Measurements from ENCODE around the gene LRIG3.
"Not testable (repeated sequence)": the region's sequence is repeated elsewhere in the genome, so short reads cannot be mapped to it uniquely, and the experiment has no call there.

The LRIG3 gene

GRCh38 chr12:58901664-58902063 is 18.6 kb downstream of the LRIG3 start:
- DNase-seq, result no peak

- DNase-seq, result no peak
Observed at GRCh38 chr12:58897969-58898368, 22.3 kb downstream of the LRIG3 start.

GRCh38 chr12:58896278-58896677 is 24.0 kb downstream of the LRIG3 start:
- no peak for DNase-seq

GRCh38 chr12:58895053-58895452 is 25.3 kb downstream of the LRIG3 start:
- DNase-seq, result no peak

- DNase-seq, result no peak
Observed at GRCh38 chr12:58894040-58894439, 26.3 kb downstream of the LRIG3 start.

- DNase-seq, result peak; percentile 53
Observed at GRCh38 chr12:58893495-58893894, 26.8 kb downstream of the LRIG3 start.

GRCh38 chr12:58889557-58889956 is 30.7 kb downstream of the LRIG3 start:
- no peak for DNase-seq

GRCh38 chr12:58888131-58888783 is 32.0 kb downstream of the LRIG3 start:
- DNase-seq, result no peak

- no peak for DNase-seq
Observed at GRCh38 chr12:58887068-58887467, 33.2 kb downstream of the LRIG3 start.

GRCh38 chr12:58886474-58886873 is 33.8 kb downstream of the LRIG3 start:
- no peak for DNase-seq

GRCh38 chr12:58884916-58885315 is 35.4 kb downstream of the LRIG3 start:
- no peak for DNase-seq

- no peak for DNase-seq
Observed at GRCh38 chr12:58883576-58884334, 36.5 kb downstream of the LRIG3 start.

GRCh38 chr12:58882826-58883225 is 37.5 kb downstream of the LRIG3 start:
- DNase-seq, result no peak

GRCh38 chr12:58881816-58882215 is 38.5 kb downstream of the LRIG3 start:
- DNase-seq, result no peak

GRCh38 chr12:58880639-58881038 is 39.7 kb downstream of the LRIG3 start:
- DNase-seq, result no peak

- DNase-seq, result peak; percentile 91
Observed at GRCh38 chr12:58877243-58877743, 43.0 kb downstream of the LRIG3 start.

GRCh38 chr12:58873496-58873895 is 46.8 kb downstream of the LRIG3 start:
- no peak for DNase-seq

- DNase-seq, result no peak
Observed at GRCh38 chr12:58871556-58871955, 48.7 kb downstream of the LRIG3 start.

- no peak for DNase-seq
Observed at GRCh38 chr12:58870595-58870994, 49.7 kb downstream of the LRIG3 start.

- DNase-seq, result no peak
Observed at GRCh38 chr12:58860788-58861240, 59.5 kb downstream of the LRIG3 start.

GRCh38 chr12:58860056-58860787 is 60.1 kb downstream of the LRIG3 start:
- no peak for DNase-seq

GRCh38 chr12:58858030-58858429 is 62.3 kb downstream of the LRIG3 start:
- DNase-seq, result no peak

GRCh38 chr12:58857206-58857605 is 63.1 kb downstream of the LRIG3 start:
- DNase-seq, result peak; percentile 7

- DNase-seq, result not testable (repeated sequence)
Observed at GRCh38 chr12:58855630-58856029, 64.7 kb downstream of the LRIG3 start.
